Measurements from ENCODE around the gene USP16.
A peak's percentile ranks its signal among the peaks of the same experiment; 100 is the strongest.
"Not testable (repeated sequence)": the region's sequence is repeated elsewhere in the genome, so short reads cannot be mapped to it uniquely, and the experiment has no call there.

USP16 gene

GRCh38 chr21:29024474-29025327 is at the start of gene USP16:
TSS of gene USP16 (plus strand) at chr21:29024668. CDS start at chr21:29027914, 3,246 bp downstream.
- peak; percentile 92 for DNase-seq

GRCh38 chr21:28975397-28975796 is 49.1 kb upstream of the USP16 start:
- DNase-seq, result no peak

- no peak for DNase-seq
These were observed 45.4 kb upstream of the USP16 start for GRCh38 chr21:28979092-28979491.

- no peak for DNase-seq
These were observed 41.8 kb upstream of the USP16 start for GRCh38 chr21:28982637-28983036.

- no peak for DNase-seq
These were observed 37.8 kb upstream of the USP16 start for GRCh38 chr21:28986677-28987076.

- not testable (repeated sequence) for DNase-seq
These were observed 36.3 kb upstream of the USP16 start for GRCh38 chr21:28988146-28988545.

GRCh38 chr21:28991861-28992525 is 32.5 kb upstream of the USP16 start:
- DNase-seq, result no peak

GRCh38 chr21:28992526-28993292 is 31.8 kb upstream of the USP16 start, which contains the start of gene LTN1:
TSS of gene LTN1 (minus strand) at chr21:28992877. CDS start at chr21:28992805, 72 bp downstream.
- peak; percentile 91 for DNase-seq

- no peak for DNase-seq
These were observed 31.2 kb upstream of the USP16 start for GRCh38 chr21:28993293-28993629.

GRCh38 chr21:29002442-29003144 is 21.9 kb upstream of the USP16 start:
- DNase-seq, result peak; percentile 61

GRCh38 chr21:29005696-29006095 is 18.8 kb upstream of the USP16 start:
- no peak for DNase-seq

- DNase-seq, result no peak
These were observed 17.3 kb upstream of the USP16 start for GRCh38 chr21:29007135-29007534.

- DNase-seq, result no peak
These were observed 16.7 kb upstream of the USP16 start for GRCh38 chr21:29007810-29008209.

- DNase-seq, result no peak
These were observed 16.1 kb upstream of the USP16 start for GRCh38 chr21:29008367-29008766.

GRCh38 chr21:29011236-29011635 is 13.2 kb upstream of the USP16 start:
- not testable (repeated sequence) for DNase-seq

- no peak for DNase-seq
These were observed 6.7 kb upstream of the USP16 start for GRCh38 chr21:29017639-29018237.

GRCh38 chr21:29018540-29018939 is 5.9 kb upstream of the USP16 start:
- DNase-seq, result no peak

GRCh38 chr21:29022166-29022565 is 2.3 kb upstream of the USP16 start:
- DNase-seq, result no peak

GRCh38 chr21:29025328-29025713 is 853 bp downstream of the USP16 start:
- no peak for DNase-seq

- no peak for DNase-seq
These were observed 5.1 kb downstream of the USP16 start for GRCh38 chr21:29029524-29029923.

- DNase-seq, result no peak
These were observed 6.4 kb downstream of the USP16 start for GRCh38 chr21:29030909-29031308.

GRCh38 chr21:29033301-29033700 is 8.8 kb downstream of the USP16 start:
- no peak for DNase-seq

All from NCI-H2029 treated with DMSO at 0.1 percent for 48 hours (cell line).